HS-5 (cell line): ENCODE measurements around the gene ELAC1.
"Not testable (repeated sequence)": the region's sequence is repeated elsewhere in the genome, so short reads cannot be mapped to it uniquely, and the experiment has no call there.

Experiments
- DNase-seq: peaks from one replicate; pipeline ENCODE4 v3.0.0-alpha.2; 2012; ENCODE audit warnings: low read depth

The ELAC1 gene

GRCh38 chr18:50967714-50968661 lies at the start of gene ELAC1:
Gene ELAC1 (plus strand): TSS chr18:50968040. CDS start chr18:50974405, 6,365 bp downstream.
- no peak for DNase-seq

- no peak for DNase-seq
Observed at GRCh38 chr18:50918153-50918552, 49.7 kb upstream of the ELAC1 start.

- DNase-seq, result no peak
Observed at GRCh38 chr18:50924372-50924771, 43.5 kb upstream of the ELAC1 start.

- no peak for DNase-seq
Observed at GRCh38 chr18:50926521-50926920, 41.3 kb upstream of the ELAC1 start.

- DNase-seq, result peak; percentile 13
Observed at GRCh38 chr18:50928551-50928950, 39.3 kb upstream of the ELAC1 start.

GRCh38 chr18:50933684-50934083 lies 34.2 kb upstream of the ELAC1 start:
- DNase-seq, result no peak

- DNase-seq, result no peak
Observed at GRCh38 chr18:50934545-50935211, 33.2 kb upstream of the ELAC1 start.

- no peak for DNase-seq
Observed at GRCh38 chr18:50935493-50936191, 32.2 kb upstream of the ELAC1 start.

- no peak for DNase-seq
Observed at GRCh38 chr18:50937183-50937582, 30.7 kb upstream of the ELAC1 start.

- no peak for DNase-seq
Observed at GRCh38 chr18:50938912-50939311, 28.9 kb upstream of the ELAC1 start.

GRCh38 chr18:50944245-50944932 lies 23.5 kb upstream of the ELAC1 start:
- no peak for DNase-seq

GRCh38 chr18:50945918-50946317 lies 21.9 kb upstream of the ELAC1 start:
- DNase-seq, result not testable (repeated sequence)

- no peak for DNase-seq
Observed at GRCh38 chr18:50947899-50948298, 19.9 kb upstream of the ELAC1 start.

- DNase-seq, result no peak
Observed at GRCh38 chr18:50949185-50949584, 18.7 kb upstream of the ELAC1 start.

GRCh38 chr18:50950626-50951025 lies 17.2 kb upstream of the ELAC1 start:
- no peak for DNase-seq

GRCh38 chr18:50953822-50954221 lies 14.0 kb upstream of the ELAC1 start:
- no peak for DNase-seq

- no peak for DNase-seq
Observed at GRCh38 chr18:50955253-50955652, 12.6 kb upstream of the ELAC1 start.

GRCh38 chr18:50956116-50956515 lies 11.7 kb upstream of the ELAC1 start:
- DNase-seq, result no peak

- no peak for DNase-seq
Observed at GRCh38 chr18:50961974-50962373, 5.9 kb upstream of the ELAC1 start.

- no peak for DNase-seq
Observed at GRCh38 chr18:50969448-50969847, 1.6 kb downstream of the ELAC1 start.

- no peak for DNase-seq
Observed at GRCh38 chr18:50970006-50970405, 2.2 kb downstream of the ELAC1 start.

- DNase-seq, result not testable (repeated sequence)
Observed at GRCh38 chr18:50972404-50972803, 4.6 kb downstream of the ELAC1 start.
